Hematopoietic multipotent progenitor cell (in vitro differentiated cells): Measurements from ENCODE around the gene GSTA4. TPM values are rescaled to one million over a fixed set of nuclear protein-coding genes. Genes with fewer than 3 reads are reported as not detected.

ENCODE experiments used
- DNase-seq, 3 donors: peaks; one replicate each; pipeline ENCODE4 v3.0.0-alpha.2; 2011 to 2015; ENCODE audit warnings: low read depth in 2 of 3, low spot score in 2 of 3
- total RNA-seq: library from RNA; depleted of rRNA; stranded (reverse); fragments of >200 nt; gene quantifications from one replicate; pipeline ENCODE4 v1.2.3, GENCODE V29; 2012

The GSTA4 gene, protein sequence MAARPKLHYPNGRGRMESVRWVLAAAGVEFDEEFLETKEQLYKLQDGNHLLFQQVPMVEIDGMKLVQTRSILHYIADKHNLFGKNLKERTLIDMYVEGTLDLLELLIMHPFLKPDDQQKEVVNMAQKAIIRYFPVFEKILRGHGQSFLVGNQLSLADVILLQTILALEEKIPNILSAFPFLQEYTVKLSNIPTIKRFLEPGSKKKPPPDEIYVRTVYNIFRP
- 1.9 TPM for total RNA-seq

DNA sequence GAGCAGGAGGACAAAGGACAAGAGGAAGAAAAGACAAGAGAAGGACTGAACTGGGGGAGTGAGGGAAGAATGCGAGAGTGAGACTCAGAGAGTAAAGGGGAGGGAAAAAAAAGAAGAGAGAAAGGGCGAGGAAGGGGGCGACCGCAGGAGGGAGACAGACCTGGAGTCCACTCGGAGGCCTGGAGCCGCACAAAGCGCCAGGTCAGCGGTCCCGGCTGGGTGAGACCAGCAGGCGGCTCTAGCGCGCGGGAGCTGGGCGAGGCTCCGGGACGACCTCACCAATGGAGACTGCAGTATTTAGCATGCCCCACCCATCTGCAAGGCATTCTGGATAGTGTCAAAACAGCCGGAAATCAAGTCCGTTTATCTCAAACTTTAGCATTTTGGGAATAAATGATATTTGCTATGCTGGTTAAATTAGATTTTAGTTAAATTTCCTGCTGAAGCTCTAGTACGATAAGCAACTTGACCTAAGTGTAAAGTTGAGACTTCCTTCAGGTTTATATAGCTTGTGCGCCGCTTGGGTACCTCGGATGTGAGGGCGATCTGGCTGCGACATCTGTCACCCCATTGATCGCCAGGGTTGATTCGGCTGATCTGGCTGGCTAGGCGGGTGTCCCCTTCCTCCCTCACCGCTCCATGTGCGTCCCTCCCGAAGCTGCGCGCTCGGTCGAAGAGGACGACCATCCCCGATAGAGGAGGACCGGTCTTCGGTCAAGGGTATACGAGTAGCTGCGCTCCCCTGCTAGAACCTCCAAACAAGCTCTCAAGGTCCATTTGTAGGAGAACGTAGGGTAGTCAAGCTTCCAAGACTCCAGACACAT lies at the start of gene GSTA4:
Gene GSTA4, minus strand, starts transcription at position 196 of the 824 bp plus-strand sequence. CDS start 1,041 bp downstream, outside the sequence.
- peak; percentile 91 to 97 (median 96) for DNase-seq

DNA sequence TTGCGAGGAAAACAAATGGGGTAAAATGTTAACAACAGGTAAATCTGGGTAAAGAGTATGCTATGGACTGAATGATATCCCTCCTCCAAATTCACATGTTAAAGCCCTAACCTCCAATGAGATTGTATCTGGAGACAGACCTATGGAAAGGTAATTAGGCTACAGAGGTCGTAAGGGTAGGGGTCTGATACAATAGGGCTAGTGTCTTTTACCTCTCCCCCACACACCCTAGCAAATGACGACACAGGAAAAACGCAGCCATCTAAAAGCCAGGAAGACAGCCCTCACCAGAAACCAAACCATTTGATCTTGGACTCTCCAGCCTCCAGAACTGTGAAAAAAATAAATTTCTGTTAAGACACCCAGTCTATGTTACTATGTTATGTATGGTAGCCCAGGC lies 49.5 kb upstream of the GSTA4 start:
- no peak for DNase-seq

DNA sequence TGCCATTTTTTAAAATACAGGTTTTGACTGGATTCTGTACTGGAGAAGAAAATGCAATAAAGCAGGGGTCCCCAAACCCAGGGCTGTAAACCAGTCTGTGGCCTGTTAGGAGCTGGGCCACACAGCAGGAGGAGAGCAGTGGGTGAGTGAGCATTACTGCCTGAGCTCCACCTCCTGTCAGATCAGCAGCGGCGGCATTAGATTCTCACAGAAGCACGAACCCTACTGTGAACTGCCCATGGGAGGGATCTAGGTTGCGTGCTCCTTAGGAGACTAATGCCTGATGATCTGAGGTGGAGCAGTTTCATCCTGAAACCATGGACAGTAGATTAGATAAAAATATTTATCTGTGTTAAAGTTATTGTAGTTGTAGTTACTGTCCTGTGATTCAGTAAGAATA lies 49.0 kb upstream of the GSTA4 start:
- DNase-seq = no peak

DNA sequence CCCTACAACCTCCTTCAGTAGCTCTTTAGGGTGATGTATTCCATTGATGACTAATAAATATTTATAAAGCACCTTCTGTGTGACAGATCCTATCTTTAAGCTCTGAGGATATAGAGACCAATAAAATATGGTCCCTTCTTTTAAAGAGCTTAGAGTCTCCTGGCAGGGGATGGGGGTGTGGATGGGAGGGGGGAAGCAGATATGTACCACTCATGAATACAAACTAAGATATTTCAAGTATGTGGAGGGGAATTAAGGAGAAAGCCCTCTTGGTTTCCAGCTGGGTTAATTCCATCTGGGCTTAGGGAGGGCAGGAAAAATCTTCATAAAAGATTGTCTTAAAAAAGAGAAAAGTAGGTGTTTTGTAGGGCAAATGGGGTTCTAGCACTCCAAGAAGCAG lies 48.5 kb upstream of the GSTA4 start:
- DNase-seq = no peak

DNA sequence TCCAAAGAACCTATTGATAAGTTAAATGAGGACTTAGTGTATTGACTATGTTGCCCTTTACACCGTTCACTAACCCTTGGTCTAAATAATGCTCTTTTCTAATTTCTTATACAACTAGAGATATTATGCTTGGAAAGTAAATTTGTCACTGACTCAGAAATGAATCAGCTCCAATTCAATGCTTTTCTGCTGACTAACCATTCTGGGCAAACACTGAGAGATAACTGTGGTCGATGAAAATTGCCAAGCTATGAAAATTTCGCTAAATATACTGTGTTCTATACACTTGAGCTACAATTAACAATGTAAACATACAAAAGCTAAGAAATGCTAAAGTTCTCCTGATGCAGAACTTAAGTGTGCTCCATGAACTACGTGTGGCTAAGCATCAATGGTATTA lies 47.0 kb upstream of the GSTA4 start:
- no peak for DNase-seq

DNA sequence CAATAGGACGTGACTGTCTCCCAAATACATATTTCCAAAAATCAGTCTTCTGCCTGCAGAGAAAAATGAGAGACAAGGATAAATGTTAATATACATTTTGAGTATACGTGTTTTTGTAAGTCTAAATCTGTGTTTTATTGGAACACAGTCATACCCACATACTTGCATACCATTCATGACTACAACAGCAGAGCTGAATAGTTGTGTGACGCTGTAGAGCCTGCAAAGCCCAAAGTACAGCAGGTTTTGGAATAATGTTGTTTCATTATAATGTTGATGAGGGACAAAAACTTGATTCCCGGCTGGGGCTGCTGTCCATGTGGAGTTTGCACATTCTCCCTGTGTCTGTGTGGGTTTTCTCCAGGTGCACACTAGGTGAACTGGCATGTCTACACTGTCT lies 46.3 kb upstream of the GSTA4 start:
- DNase-seq = no peak

DNA sequence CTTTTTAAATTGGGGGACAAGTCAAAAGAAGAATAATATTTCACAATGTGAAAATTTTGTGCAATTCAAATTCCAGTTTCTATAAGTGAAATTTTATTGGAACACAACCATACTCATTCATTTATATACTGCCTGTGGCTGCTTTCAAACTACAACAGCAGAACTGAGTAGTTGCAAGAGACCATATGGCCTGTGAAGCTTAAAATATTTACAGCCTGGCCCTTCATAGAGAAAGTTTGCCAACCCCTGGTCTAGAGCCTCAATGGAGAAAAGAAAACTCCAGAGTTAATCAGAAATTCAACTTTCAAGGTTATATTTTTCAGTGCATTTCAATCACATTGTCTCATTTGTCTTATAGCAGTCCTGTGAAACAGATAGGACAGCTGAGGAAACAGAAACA lies 43.5 kb upstream of the GSTA4 start:
- DNase-seq = no peak

DNA sequence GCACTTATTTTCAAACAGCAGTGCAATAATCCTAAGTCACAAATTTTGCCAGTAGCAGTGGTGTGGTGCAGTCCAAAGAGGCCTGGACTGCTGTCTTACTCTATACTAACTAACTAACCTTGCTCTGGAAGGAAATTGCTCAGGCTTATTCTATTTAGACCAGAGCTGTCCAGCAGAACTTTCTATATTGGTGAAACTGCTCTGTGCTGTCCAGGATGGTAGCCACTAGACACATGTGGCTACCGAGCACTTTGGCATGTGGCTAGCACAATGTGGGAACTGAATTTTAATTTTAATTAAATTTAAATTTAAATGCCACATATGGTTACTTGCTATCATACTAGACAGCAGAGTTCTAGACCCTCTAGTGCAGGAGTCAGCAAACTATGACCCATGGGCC lies 43.1 kb upstream of the GSTA4 start:
- DNase-seq = no peak

DNA sequence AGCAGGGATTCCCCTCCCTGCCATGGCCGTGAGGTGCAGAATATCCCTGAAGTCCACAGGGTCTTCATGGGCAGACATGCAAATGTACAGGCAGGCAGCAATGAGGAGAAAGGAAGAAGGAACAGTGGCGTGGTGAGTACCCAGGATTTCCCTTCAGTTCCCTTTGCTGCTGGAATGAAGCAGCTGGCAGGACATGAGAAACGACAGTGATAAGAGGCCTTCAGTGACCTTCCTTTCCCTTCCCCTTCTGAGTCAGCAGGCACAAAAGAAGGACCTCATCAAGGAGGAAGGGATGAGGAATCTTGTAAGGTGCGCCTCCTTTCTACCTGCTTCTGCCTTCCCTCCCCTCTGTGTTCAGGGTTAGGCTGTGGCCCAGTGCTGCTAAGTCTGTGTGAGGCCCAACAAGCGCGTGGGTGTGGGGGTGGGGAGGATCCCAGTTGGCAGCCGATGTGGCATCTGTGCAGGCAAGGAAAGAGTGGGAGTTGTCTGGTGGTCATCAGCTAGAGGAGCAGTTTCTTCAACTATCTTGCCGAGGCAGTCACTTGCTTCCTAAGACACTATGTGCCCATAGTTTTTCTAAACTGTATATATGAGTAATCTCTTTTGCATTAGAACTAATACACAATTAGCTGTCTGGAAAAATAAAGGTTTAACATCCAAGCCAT lies 40.6 kb upstream of the GSTA4 start:
- no peak for DNase-seq

DNA sequence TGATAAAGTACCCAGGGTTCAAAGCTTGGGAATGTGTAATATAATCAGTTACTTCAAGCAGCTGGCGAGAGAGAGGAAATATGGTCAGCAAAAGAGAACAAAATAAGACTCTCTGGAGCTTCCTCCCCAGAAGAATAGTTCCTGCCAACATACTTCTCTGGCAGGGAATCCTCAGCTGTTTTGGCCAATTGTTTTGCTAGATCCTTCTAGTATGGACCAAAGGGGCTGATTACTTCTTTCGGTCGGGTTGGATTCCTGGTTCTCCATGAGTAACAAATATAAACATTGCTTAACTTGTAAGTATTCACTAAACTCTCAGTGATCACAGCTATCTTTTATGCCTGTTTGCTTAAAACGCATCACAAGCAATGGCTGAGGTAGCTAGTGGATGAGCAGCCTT lies 38.7 kb upstream of the GSTA4 start:
- DNase-seq = no peak

DNA sequence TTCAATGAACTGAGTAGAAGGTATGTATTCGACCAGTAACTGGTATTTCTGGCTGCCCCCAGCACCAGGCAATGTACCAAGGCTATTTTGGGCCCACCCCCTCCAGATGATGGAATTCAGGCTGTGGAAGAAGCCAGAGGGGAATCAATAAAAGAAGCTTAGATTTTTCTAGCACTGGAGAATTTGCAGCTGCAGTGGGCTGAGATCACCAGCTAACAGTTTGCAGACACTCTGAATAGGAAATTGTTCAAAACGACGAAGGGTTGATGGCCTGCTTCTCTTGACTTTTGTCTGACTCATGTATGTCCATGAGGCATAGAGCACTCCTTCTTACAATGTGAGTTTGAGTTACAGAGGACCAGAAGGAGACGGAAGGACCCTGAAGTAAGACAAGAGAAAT lies 37.8 kb upstream of the GSTA4 start:
- DNase-seq = no peak

DNA sequence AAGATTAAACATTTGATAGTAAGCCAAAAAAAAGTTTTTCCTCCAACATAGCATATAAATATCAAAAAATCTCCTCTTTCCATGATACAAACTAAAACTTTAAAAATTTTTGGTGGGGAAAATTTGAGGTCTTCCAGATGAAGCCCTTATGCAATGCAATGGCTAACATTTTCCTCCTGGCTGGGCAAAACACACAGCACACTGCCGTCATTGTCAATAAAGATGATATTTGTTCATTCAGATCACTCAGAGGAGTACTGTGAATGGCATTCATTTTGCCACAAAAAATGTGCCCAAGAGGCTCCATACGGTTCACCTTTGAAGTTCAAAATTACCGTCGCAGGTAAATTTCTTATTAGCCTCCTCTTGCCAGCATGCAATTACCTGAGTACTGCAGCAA lies 36.2 kb upstream of the GSTA4 start:
- no peak for DNase-seq

DNA sequence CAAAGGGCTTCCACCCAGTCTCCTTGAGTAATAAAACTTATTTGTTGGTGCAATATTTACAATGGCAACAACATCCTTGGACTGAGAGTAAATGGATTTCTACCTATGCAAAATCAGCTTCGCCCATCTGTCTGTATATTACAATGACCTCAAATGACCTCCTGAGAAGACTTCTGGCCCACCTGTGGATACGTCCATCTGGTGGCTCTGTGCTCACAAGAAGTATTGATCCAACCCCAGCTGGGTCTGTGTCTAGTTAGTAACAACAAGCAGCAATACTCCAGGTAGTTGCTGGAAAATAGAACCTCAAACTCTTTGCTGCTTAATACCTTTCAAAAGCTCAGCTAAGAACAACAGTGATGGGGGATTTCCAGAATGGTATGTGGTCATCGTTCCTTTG lies 34.7 kb upstream of the GSTA4 start:
- no peak for DNase-seq

DNA sequence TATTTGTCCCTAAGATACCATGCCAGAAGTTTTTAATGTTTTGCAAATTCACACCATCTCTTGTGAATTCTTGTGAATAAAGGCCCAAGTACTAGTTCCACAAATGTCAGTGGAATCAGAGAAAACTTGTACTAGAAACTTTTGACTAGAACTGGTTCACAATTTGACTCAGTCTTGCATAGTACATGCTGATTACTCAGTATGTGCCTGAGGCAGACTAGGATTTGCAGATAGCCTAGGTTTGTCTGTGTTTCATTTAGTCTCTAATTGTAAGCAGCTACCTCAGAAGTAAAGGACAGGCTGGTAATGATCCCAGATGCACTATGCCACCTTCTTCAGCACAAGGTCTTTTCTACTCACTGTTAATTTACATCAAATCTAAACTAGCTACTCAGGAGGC lies 34.2 kb upstream of the GSTA4 start:
- DNase-seq = no peak

DNA sequence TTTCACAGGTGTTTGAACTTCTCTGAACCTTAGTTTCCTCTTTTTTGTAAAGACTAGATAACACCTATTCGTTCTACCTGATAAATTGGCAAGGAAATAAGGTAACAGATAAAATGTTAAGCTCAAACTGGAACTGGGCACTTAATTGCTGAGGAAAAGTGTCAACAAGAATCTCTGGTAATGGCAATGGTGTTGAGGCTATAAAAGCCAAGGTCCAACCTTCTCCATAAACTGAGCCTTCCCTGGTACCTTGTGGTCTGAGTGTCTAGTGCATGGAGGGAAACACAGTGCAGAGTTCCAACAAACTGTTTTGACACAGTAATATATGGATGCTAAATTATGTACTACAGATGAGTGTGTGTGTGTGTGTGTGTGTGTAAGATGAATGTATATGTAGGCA lies 33.4 kb upstream of the GSTA4 start:
- no peak for DNase-seq

DNA sequence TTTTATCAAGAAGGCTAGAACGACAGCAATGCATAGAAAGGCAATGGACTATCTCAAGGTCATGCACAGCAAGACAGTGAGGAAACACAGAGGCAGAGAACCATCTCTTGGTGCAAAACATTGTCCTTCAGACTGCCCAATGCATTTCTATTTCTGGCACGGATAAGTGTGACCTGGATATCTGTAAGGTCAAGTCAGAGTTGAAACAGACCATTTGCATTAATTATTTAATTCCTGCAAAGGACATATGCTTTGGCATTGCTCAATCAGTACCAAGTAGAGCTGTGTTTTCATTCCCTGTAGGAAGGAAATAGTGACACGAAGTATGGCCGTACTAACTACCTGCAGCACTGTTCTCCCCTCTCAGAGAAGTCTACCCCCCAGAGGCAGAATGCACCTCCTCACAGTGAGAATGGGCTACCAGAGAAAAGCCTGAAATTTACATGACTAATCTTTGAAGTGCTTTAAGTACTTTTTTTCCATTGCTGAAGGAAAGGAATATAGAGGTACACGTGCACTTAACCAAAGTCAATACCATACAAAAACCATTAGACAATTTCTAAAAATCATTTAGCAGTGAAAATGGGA lies 32.1 kb upstream of the GSTA4 start:
- DNase-seq = no peak

DNA sequence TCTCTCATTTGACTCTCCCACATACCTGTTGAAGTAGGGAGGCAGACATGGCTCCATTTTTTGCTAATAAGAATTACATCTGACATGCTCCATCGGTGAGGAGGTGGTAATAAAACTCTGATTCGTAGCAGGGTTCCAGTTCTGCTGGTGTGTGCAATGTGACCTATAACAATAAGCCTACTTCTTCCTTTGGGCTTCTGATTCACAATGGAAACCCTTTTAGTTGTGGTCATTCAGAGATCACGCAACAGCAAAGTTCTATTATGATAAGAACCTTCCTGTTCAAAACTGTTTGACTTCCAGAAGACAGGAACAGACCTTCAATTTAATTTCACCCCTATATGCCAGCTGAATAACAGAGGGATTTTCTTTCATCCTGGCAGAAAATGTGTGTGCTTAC lies 31.4 kb upstream of the GSTA4 start:
- no peak for DNase-seq

DNA sequence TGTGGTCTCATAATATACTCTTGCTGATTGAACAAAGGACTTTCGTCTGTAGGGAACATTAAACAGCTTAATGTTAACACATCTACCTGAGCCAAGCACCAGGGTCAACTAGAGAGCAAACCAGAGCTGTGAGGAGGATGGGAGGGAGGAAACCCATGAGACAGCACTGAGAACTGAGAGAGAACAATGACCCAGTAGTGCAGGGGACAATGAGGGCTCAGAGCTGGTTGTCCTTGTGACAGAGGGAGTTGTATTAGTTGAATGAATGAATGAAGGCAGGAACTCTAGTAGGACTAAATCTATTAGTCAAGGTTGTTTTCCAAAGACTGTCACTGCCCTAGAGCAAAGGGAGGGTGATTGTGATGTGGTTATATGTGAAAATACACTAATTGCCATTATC lies 28.2 kb upstream of the GSTA4 start:
- no peak for DNase-seq

DNA sequence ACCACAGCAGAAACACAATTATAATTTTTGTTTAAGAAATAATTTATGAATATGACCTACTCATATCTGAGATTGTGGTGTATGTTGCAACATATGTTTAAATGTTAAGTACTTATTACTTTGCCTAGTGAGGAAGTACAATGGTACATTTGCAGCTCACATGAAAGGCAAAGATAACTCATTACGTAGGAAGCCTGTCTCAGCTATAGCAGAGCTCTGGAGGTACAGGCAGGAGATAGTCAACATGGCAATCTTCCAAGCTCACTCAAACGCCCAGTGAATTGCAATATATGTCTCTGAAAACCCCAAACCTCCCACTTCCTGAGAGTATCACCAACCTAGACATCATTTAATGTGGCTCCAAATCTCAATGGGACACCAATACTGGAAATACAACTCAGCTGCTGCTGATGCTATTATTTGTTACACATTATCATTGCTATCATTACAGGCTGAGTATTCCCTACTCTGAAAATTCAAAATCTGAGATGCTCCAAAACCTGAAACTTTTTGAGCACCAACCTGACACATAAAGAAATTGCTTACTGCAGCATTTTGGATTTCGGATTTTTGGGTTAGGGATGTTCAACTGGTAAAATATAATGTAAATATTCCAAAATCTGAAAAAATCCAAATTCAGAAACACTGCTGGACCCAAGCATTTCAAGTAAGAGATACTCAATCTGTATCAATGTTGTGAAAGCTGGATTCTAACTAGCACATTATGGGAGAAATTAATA lies 25.1 kb upstream of the GSTA4 start:
- peak in 2 of 3 donors; percentile 5 to 58 for DNase-seq

DNA sequence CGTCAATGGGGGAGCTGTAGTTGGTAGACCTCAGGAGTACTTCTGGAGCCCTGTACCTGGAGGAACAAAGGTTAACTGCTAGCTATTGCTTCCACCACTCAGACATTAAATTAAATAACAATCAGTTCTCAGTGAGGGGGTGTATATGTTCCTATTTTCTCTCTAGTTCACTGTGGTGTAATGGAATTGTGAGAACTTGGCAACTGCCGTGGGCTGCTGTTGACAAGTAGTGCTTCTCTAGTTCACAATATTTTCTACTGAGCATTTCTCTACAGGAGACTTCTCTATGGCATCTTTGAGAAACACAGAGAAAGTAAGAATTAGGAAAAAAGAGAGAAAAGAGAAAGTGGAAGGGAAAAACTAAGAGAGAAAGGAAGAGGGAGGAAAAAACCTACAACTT lies 23.4 kb upstream of the GSTA4 start:
- no peak for DNase-seq

DNA sequence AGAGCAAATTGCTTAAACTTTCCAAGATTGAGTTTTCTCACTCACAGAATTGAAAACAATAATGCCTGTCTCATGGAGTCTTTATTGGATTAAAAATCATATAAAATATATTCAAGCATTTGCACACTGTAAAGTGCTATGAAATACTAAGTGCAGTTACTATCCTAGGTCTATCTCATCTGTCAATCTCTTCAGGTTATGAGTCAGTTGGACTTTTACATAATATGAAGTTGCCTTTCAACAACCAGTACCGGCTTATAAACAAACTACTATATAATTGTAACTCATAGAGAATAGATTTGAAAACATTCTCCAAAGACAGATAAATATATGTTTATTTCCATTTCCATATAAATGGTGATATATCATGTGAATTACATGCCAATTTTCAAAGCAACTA lies 20.4 kb upstream of the GSTA4 start:
- no peak for DNase-seq
